ENCODE results near the gene ACOX3.
"Not testable (repeated sequence)": the region's sequence is repeated elsewhere in the genome, so short reads cannot be mapped to it uniquely, and the experiment has no call there.

ACOX3 gene

DNA sequence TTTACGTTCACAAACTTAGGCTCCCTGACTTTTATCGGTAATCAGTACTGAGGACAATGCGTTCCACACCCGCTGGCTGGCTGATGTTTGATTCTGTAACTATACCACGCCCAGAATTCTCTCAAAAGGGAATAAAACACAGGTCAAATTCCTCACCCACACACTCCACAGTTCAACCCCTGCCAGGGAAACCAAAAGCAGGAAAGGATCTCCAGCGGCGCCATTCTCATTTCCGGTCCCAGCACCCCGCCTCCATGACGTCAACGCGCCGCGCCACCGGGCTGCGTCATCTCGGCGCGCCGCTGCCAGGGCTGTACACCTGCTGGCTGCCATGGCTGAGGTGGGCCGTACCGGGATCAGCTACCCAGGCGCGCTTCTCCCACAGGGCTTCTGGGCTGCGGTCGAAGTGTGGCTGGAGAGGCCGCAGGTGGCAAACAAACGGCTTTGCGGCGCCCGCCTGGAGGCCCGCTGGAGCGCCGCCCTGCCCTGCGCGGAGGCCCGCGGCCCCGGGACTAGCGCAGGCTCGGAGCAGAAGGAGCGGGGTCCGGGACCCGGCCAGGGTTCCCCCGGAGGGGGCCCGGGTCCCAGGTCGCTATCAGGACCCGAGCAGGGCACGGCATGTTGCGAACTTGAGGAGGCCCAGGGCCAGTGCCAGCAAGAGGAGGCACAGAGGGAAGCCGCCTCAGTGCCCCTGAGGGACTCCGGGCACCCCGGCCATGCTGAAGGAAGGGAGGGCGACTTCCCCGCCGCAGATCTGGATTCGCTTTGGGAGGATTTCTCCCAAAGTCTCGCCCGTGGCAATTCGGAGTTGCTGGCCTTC lies at the start of gene ACOX3, which contains the start of gene TRMT44:
TSS of gene ACOX3 (minus strand) at position 232 of the 820 bp plus-strand sequence. CDS start 24,202 bp downstream, outside the sequence.
TSS of gene TRMT44 (plus strand) at position 286 of the 820 bp plus-strand sequence. CDS start at position 332, 46 bp downstream.
- peak; percentile 74 to 89 for DNase-seq

DNA sequence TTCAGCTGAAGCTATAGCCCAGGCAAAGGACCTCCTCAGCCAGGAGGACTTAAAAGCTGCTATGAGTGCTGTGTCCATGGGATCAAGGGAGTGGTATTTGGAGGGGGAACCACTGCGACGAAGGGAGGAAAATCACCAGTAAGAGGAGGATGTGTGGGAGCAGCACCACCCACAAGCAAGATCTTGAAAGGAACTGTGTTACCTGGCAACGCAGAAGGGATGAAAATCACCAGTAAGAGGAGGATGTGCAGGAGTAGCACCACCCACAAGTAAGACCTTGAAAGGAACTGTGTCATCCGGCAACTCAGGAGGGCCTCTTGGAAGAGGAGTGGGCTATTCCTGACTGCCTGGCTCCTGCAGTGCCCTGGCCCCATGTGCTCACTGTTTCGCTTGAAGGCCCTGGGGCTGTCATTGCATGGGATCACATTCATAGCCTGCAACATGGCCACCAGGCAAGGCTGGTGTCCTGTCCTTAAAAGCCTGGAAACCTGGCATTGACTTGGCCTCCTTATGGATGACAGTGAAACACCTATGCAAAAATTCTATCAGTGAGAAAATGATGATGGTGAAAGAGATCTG lies 48.4 kb upstream of the ACOX3 start:
- no peak for DNase-seq

DNA sequence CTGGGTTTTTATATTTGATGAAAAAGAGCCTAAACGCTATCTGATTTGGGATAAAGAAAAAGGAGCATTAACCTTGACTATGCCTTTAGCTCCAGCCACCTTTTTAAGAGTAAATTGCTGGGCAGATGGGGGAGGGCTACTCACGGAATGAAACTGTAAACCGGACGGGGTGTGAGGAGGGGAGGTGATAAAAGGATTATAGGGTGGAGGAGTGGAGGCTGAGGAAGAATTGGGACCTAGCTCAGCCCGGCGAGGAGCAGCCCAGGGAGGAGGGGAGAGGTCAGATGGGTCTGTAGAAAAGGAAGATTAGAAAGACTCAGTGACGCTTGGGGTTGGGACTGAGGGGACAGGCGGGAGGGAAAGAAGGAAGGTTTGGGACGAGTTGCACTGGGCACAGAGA lies 46.1 kb upstream of the ACOX3 start:
- not testable (repeated sequence) for DNase-seq

DNA sequence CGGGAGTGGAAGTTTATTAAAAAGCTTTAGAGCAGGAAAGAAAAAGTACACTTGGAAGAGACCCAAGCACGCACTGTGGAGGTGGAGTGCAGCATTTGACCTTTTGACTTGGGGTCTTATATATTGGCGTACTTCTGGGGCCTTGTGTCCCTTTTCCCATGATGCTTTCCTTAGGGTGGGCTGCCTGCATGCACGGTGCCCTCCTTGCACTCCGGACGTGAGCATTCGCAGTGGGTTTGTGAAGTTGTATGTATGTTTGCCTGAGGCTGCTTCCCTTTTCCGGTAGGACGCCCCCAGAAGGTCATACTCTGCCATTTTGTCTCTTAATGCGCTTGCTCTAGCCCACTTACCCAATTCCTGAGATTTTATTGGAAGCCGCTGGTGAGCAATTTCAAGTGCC lies 39.7 kb upstream of the ACOX3 start:
- no peak for DNase-seq

DNA sequence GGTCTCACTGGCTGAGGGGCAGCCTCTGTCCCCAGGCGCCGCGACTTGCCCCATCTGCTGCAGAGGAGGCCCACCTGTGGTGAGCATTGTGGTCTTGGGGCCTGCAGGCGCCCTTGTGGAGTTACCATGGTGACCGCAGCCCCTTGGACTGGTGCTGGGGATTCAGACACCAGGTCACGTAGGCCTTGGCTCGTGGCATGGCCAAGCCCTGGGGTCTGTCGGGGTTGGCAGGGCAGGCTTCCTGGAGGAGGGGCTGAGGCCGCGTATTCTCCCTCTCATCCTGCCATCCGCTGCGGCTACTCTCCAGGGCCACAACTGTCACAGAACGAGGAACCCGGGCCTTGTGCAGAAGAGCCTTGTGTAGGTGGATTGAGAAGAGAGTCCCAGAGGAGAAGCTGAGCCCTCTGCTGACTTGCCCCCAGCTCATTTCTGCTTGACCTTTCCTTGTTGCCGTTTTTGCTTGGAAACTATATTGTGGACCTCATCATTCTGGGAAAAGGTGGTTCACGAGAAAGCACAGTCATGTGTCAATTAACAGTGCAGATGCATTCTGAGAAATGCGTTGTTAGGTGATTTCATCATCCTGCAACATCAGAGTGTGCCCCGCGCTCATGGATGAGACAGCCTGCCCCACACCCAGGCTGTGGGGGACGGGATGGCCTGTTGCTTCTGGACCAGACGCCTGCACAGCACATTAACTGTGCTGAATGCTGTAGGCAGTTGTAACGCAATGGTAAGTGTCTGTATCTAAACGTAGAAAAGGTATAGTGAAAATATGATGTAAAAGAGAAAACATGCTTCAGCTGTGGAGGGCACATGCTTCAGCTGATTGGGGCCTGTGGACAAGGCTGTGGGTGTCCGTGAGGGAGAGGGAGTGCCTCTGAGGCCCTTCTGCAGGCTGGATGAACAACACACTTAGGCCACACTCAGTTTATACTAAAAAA lies 38.5 kb upstream of the ACOX3 start:
- no peak for DNase-seq

DNA sequence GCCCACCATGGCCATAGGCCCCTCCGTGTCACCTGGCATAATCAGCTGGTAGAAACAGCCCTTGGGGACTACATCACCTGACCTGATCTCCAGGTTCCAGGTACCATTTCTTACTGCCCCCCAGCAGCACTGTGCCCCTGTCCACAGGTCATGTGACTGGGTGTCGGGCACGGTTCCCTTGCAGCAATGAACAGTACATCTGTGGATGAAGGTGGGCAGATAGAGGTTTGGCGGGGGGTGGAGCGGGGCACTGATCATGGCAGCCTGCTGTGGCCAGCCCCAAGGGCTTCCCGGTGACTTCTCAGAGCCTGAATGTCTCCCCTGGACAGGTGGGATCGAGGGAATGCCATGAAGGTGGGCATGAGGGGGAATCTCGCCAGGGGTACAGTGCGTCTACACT lies 37.8 kb upstream of the ACOX3 start:
- DNase-seq = no peak

DNA sequence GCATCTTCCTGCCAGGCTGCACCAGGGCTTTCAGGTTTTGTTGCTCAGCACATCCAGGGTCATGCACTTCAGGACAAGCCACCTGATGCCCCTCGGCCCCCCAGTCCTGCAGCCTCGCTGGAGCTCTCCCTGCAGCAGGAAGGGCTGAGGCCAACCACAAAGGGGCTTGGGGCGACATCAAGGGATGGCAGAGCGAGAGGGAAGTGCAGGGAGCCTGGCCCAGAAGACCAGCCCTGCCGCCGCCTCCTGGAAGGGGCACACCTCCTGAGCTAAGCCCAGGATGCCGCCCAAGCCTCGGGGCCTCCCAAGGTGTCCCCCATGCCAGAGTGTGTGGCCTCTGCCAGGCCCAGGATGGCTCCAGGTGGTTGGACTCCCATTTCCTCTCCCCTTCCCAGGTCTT lies 37.2 kb upstream of the ACOX3 start:
- no peak for DNase-seq

DNA sequence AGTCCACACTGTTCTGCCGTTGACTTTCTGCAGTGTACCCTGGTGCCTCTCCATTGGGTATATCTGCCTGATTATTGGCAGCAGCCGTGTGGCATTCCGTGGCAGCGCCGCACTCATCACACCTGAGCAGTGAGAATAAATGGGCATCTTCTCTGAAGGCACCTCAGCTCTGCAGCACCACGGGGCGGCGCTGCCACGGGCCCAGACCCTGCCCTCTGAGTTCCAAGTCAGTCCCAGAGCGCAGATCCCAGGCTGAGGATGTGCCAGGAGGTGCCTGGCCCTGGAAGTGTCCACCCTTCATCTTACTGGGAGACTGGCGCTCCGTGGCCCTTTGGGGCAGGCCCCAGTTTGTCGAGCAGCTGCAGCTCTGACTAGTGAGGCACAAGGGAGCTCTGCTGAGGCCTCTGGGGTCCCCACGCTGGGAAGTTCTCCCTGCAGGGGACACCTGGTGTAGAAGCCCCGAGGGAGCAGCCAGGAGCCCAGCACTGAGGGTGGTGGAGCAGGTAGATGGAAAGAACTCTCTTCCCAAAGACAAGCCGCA lies 36.6 kb upstream of the ACOX3 start:
- no peak for DNase-seq

DNA sequence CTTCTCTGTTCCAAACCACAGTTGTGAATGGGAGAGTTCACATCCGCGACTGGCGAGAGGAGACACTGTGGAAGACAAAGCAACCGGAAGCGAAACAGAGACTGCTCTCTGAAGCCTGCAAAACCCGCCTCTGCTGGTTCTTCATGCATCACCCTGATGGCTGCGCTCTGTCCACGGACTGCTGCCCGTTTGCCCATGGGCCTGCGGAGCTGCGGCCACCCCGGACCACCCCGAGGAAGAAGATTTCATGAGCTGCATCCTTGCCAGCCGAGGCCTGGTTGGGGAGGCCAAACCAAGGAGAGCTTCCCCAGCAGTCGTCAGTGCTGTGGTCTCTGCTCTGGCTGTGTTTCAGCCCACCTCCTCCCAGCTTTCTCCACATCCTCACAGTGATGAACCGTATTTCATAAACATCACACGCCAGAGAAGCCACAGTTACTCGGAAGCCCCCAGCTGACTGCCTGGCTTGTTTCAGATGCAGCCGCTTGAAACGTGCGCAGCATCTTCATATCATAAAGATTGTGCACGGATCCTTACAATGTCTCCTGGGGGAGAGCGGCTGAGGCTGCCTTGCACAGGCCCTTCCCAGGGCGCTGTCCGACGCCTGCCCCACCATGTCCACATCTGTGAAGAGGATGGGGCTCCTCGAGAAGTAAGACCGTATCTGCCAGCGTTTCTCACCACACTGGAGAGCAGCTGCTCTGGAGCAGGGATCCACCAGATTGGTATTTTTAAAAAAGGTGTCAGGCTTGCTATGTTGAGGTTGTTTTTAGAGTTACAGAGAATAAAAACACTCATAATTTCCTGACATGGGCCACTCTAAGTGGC lies 35.4 kb upstream of the ACOX3 start:
- DNase-seq = no peak

DNA sequence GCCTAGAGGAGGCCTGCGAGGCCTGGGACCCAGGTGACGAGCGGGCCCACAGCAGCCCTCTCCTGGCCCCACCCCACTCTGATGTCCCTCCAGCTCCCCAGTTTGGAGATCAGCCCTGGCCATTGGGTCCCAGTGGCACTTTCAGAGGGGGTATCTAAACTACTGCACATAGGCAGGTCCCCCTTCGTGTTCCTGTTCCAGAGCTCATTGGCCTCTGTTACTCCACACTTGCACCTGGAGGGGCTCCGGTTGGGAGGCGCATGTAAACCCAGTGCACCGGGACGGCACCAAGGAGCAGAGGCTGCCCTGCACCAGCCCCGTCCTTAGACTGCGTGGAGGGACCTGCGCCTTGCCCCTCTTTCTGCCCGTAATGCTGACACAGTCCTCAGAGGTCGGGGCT lies 34.3 kb upstream of the ACOX3 start:
- no peak for DNase-seq

DNA sequence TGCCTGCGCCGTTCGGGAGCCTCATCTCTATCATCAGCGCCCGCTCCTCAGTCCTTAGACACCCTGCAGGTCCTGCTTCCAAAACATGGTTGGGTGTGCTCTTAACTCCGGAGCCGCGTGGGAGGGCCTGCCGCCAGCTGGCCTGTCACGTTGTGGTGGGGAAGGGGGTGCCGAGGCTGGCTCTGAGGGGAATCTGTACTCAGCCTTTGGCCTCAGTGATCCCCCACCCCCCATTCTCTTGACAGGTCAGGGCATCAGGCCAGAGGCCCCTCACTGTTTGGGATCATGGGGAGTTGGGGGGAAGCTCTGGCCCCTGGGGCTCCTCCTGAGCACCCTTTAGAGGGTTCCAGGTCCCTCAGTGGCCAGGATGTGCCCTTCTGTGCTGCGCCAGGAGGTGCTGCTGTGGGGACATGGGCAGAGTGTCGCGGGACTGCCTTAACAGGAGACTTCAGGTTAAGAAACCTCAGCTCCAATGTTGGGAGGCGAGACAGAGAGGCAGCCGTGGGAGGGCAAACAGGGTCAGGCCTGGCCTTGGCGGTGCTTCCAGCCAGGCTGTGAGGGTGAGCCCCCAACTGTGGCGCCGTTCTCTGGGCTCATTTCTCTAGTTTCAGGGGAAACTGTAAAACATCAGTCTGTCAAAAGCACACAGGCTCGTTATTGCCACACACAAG lies 33.5 kb upstream of the ACOX3 start:
- DNase-seq = no peak

DNA sequence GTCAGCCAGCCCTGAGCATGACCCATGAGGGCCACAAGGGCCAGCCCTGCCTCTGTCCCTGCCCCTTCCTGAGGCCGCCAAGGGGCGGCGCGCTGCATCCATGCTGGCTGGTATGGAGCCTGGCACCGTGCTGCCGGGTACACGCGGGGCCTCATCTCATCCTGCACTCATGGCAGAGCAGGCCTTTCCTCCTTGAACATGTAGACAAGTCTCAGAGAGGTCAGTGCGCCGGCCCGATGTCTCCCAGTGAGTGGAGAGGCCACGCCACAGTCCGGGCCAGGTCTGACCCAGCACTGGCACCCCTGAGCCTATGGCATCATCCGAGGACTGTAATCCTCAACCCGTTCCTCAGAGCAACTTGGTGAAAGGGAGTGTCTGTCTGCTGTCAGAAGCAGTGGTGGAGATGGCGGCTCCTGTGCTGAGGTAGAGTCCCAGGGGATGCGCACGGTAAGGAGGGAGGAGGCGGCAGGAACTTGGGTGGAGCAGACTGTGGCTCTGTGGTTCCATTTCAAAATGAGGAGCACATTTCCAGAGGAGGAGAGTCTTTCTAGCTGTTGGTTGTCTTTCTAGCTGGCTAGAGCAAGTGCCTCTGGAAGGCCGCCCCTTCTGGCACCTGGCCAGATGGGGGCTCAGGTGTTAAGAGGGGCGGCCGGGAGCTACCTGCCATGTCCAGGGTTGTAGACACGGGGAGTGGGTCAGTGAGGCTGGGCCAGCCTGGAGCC lies 32.8 kb upstream of the ACOX3 start:
- DNase-seq = no peak

DNA sequence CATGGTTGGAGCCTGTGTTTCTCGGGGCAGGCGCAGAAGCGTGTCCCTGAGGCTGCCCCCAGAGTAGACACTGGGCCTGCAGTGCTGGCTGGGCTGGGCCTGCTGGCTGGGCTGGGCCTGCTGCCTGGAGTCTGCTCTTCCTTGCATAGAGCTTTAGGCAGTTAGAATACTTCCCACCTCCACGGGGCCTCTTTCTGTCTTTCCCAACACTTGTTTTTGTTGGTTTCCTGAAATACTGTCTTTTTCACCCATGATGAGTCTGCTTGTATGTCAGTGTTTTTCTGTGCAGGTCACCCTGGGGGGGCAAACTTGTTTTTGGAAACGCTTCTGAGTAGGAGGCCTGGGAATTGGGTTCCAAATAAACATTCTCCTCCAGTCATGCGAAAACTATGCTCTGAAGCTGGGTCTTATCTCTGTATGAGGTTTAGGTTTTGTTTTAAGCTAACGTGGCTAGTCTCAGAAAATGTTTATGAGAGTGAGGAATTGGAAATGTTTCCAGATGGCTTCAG lies 32.2 kb upstream of the ACOX3 start:
- no peak for DNase-seq

DNA sequence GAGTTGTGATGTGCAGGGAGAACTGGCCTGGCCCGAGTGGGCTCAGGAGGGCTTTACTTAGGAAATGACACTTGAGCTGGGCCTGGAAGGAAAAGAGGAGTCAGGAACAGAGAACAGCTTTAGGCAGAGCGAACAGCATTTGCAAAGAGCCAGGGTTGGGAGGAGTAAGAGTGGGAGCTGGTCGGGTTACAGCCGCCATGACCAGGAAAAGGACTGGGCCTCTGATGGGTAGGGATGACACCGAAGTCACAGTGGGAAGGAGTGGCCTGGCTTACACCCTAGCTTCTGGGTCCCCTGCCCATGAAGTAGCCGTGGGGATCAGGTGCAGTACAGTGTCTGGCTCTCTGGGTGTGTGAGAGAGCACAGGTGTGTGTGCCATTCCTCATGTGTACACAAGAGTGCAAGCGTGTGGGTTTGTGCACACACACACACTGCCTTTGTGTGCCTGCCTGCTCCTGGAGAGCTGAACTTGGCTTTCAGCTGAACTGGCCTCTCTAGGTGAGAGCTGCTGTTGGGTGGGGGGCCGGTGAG lies 31.7 kb upstream of the ACOX3 start:
- DNase-seq = no peak

DNA sequence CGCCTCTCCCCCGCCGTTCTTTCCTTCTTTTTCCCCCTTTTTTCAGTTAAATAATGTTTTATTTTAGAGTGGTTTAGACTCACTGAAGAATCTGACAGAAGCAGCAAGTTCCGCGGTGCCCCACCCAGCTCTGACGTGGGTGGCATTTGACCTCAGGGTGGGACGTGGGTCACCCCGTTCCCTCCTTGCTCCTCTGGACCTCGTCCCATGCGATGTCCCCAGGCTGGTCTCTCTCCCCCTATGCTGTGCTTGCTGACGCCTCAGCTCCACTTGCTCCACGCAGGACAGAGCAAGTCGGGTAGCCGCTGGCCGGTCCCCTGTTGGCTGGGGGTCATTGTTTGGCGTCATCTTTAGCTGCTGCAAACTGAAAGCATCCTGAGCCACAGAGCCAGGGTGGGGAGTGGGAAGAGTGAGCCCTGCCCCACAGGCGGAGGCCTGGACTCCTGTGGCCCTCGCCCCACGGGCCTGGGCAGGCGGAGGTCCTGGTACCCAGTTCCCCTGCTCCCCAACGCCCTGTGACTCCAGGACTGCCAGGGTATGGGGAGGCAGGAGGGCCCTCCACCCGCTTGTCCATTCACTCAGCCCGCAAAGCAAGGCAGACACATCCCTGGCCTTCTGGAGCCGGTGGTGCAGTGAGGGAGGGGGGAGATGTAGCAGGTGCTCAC lies 30.8 kb upstream of the ACOX3 start:
- no peak for DNase-seq

DNA sequence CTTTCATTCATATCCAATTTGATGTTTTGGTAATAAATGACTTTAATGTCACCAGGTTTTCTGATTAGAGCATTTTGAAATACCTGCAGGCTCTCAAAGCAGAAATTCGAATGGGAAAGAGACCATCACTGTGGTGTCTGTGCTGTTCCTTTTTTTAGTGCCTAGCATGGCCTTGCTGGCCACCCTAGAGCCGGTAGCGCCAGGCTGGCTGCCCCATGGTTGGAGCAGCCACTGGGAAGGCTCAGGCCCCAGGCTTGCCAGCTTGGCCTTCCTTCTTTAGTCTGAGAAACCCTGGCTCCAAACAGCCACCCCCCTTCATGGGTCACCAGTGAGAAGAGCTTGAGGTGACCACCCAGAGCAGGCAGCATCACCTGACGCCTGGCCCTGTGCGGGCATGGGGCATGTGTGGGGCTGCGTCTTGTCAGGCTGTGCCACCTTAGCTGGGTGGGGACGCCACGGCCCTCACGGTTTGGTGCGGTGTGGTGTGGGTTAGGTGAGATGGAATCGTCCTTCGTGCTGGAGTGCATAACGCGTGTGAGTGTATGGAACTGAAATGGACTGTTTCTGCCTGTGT lies 30.0 kb upstream of the ACOX3 start:
- no peak for DNase-seq

DNA sequence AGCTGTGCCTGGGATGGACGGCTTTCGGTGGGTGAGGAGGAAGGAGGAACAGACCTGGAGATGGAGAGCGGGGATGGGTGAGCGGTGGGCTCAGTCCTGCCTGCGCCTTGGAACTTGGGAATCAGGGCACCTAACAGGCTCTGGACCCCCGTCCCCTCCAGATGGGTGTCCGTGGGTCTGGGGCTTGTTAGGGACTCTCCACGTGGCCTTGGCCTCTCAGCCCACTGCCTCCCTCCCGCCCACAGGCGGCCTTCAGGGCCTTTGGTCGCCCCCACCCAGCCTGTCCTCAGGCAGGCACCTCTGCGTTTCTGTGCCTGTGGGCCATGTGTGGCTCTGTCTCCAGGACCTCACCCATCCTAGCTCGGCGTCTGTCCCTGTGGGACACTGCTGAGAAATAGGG lies 29.0 kb upstream of the ACOX3 start:
- no peak for DNase-seq

DNA sequence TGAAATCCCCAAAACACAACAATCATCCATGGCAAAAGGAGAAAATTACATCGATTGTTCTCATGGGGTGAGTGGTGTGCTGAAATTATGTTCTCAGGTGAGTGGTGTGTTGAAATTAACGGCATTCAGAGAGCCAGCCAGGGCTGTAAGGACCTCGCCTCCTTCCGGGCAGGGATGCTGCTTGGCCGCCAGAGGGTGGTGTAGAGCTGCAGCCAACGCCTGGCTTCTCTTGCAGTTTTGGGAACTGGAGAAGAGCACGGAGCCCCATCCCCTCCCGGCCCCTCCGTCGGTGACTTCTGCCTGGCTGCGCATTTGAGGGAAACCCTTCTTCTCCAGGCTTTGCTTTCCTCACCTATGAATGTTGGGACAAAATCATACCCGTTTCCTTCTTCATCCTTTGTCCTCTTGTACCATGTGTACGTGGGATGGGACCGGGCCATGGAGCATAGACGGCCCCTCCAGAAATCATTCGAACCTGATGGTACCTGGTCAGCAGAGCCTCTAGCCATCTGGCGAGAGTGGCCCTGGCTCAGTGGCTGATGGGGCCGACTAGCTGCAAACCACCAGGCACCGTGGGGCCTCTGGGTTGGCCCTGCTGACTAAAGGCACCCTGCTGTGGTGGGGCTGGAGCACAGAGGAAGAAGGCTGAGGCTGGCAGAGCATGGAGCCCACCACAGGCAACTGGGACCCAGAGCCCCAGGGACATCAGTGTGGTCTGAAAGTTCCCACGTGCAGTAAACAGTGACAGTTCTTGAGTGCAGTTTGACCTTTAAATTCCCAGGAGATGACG lies 28.4 kb upstream of the ACOX3 start:
- peak; percentile 18 to 42 for DNase-seq

DNA sequence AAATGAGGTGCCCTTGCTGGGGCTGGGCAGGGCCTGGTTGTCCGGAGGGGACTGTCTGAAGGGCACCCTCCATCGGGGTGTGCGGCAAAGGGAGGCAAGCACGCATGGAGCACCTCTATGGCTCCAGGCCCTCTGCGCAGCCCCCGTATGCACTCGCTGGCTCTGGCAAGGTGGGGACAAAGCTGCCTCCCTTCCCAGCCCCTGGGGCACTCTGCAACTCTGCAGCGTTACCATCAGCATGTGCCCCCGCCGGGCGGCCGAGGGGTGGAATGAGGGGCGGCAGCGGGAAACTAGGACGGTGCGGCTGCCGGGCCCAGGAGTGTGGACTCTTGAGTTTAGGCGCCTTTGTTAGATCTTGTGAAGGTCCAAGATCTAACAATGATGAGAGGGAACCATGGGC lies 26.5 kb upstream of the ACOX3 start:
- no peak for DNase-seq
